Peyer's patch (tissue), 4 donors: ENCODE measurements around the gene DDX27.

ENCODE experiments used
- POLR2A ChIP-seq, 2 donors: fragments of 450-650 bp; IDR thresholded peaks; one replicate each; pipeline ENCODE4 v1.5.1; 2017; ENCODE audit warnings: antibody characterized with exemption in 2 of 2, mild to moderate bottlenecking in 2 of 2, moderate library complexity in 2 of 2
- TF ChIP-seq, protein P1 (sequence below), 6 experiments: fragments of 450-650 bp in 4 of 6; fragments of 200-600 bp in 2 of 6; sonication (generic) in 1 of 6; IDR thresholded peaks; one replicate each; pipeline ENCODE4 v1.5.1; 2017 to 2019; ENCODE audit warnings: antibody characterized with exemption in 6 of 6, mild to moderate bottlenecking in 3 of 6, moderate library complexity in 1 of 6

DNA sequence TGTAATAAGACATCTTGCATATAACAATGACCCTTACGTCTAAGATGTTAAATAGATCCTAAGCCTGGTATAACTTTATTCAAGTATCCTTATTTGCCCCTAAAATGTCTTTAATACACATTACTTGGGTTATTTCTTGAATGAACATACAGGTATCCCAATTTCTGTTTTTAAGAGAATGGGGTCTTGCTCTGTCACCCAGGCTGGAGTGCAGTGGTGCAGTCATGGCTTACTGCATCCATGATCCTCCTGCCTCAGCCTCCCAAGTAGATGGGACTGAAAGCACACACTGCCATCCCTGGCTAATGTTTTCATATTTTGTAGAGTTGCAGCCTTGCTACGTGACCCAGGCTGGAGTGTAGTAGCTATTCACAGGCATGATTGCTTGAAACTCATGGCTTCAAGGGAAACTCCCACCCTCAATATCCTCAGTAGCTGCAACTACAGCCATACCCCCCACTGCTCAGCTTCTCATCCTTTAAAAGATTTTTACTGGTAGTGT is 69.1 kb downstream of the DDX27 start:
- TF ChIP-seq, protein P1, sequence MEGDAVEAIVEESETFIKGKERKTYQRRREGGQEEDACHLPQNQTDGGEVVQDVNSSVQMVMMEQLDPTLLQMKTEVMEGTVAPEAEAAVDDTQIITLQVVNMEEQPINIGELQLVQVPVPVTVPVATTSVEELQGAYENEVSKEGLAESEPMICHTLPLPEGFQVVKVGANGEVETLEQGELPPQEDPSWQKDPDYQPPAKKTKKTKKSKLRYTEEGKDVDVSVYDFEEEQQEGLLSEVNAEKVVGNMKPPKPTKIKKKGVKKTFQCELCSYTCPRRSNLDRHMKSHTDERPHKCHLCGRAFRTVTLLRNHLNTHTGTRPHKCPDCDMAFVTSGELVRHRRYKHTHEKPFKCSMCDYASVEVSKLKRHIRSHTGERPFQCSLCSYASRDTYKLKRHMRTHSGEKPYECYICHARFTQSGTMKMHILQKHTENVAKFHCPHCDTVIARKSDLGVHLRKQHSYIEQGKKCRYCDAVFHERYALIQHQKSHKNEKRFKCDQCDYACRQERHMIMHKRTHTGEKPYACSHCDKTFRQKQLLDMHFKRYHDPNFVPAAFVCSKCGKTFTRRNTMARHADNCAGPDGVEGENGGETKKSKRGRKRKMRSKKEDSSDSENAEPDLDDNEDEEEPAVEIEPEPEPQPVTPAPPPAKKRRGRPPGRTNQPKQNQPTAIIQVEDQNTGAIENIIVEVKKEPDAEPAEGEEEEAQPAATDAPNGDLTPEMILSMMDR (IDR thresholded peaks at IDR 0.05): no peak
- no peak for TF ChIP-seq POLR2A (IDR thresholded peaks at IDR 0.05)
